NB4 (cell line): Measurements from ENCODE around the gene UNC79.

Experiments used
- CTCF ChIP-seq: IDR thresholded peaks from one replicate; pipeline ENCODE4 v1.5.1; 2012; ENCODE audit warnings: low read depth, low read length
- MYC ChIP-seq: IDR thresholded peaks from 2 replicates; pipeline ENCODE4 v1.6.1; 2011; ENCODE audit warnings: low read depth, low read length
- POLR2A ChIP-seq: IDR thresholded peaks from 2 replicates; pipeline ENCODE4 v1.6.1; 2011; ENCODE audit warnings: mild to moderate bottlenecking; ENCODE audit not compliant: insufficient read length; ENCODE audit errors: extremely low read depth

GRCh38 chr14:93705513-93706156 is 274.9 kb downstream of the UNC79 start:
- TF ChIP-seq POLR2A = no peak
- no peak for TF ChIP-seq CTCF
- no peak for TF ChIP-seq MYC
